Measurements from ENCODE around the gene NENF. TPM values are rescaled to one million over a fixed set of nuclear protein-coding genes. Genes with fewer than 3 reads are reported as not detected.

NENF gene
- total and polyA plus RNA-seq, 2 donors (not counting 1 experiment from before 2014, with no cell fraction given): 10.6 to 20.3 TPM

DNA sequence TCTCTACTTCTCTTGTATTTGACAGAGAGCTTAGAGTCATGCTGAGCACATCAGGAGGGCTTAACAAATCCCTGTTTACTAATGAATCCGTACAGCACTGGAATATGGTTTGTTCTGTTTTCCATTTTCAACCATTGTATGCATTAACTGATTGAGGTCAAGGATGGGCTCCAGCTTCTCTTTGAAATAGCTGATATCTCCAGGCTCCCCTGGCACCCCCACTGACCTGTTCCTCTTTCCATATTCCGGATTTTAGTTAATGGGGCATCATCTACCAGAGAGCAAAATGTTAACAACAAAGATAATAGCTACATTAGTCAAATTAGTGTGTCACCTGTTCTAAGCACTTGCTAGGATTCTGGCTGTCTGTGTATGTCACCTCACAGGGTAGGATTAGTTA lies 57.6 kb downstream of the NENF start:
- CTCF ChIA-PET: interaction anchor here (1.1 to 2.3 kb wide), 2 partner anchors 12 to 292 kb away, joined by 3 to 10 read pairs; no protein-coding TSS in a partner anchor
- intact Hi-C loops (cut with micrococcal nuclease): no loop called here
- Histone ChIP-seq H3K4me3 (ENCODE audit: control extremely low read depth in 1 of 5, extremely low read depth in 1 of 5, insufficient read depth in 1 of 5, low read depth in 2 of 5, low read length in 4 of 5) (no peak overlapping the region), H3K27ac (ENCODE audit: low read length in 2 of 2) (no peak overlapping the region), H3K4me2 (replicated peaks; ENCODE audit: low read depth, low read length, poor library complexity, severe bottlenecking) (no peak overlapping the region), H3K4me1 (ENCODE audit: control insufficient read depth in 2 of 2, insufficient read depth in 2 of 2, low read length in 2 of 2) (no peaks in the 10 kb centered on the region), H4K20me1 (ENCODE audit: control insufficient read depth, insufficient read depth, low read length, poor library complexity, severe bottlenecking) (no peaks in the 10 kb centered on the region), H3K79me2 (ENCODE audit: control insufficient read depth, insufficient read depth, low read length) (no peaks in the 10 kb centered on the region), H3K9me3 (ENCODE audit: control extremely low read depth in 1 of 3, control insufficient read depth in 2 of 3, insufficient read depth in 1 of 3, low read length in 2 of 3) (no peaks in the 10 kb centered on the region), H2AFZ (ENCODE audit: insufficient read depth, low read depth, low read length, poor library complexity, severe bottlenecking) (no peak overlapping the region), H3K27me3 (replicated peaks in 1 of 4; ENCODE audit: control extremely low read depth in 1 of 4, control insufficient read depth in 3 of 4, insufficient read depth in 4 of 4, low read length in 3 of 4) (peaks cover 0 to 4% (median 0%) of the 10 kb centered on the region in 4 experiments), H3K36me3 (replicated peaks in 1 of 2; ENCODE audit: control extremely low read depth in 1 of 2, control insufficient read depth in 1 of 2, extremely low read depth in 1 of 2, insufficient read depth in 2 of 2, low read length in 1 of 2) (no peaks in the 10 kb centered on the region), H3K9ac (ENCODE audit: low read length) (no peak overlapping the region)
- Mint-ChIP-seq H3K27me3 (peaks cover 9% of the 10 kb centered on the region), H3K27ac (no peak overlapping the region), H3K4me1 (no peaks in the 10 kb centered on the region), H3K9me3 (ENCODE audit: insufficient read depth) (no peaks in the 10 kb centered on the region), H3K4me3 (no peak overlapping the region)
- ATAC-seq (ENCODE audit: low read depth) (no peak), DNase-seq (no peak)
- POLR2A ChIA-PET: no interaction called here
- TF ChIP-seq EZH2 (IDR thresholded peaks at IDR 0.05; ENCODE audit: borderline replicate concordance, insufficient read depth, low read depth, low read length, poor library complexity, severe bottlenecking): no peak
- TF ChIP-seq, protein P1, sequence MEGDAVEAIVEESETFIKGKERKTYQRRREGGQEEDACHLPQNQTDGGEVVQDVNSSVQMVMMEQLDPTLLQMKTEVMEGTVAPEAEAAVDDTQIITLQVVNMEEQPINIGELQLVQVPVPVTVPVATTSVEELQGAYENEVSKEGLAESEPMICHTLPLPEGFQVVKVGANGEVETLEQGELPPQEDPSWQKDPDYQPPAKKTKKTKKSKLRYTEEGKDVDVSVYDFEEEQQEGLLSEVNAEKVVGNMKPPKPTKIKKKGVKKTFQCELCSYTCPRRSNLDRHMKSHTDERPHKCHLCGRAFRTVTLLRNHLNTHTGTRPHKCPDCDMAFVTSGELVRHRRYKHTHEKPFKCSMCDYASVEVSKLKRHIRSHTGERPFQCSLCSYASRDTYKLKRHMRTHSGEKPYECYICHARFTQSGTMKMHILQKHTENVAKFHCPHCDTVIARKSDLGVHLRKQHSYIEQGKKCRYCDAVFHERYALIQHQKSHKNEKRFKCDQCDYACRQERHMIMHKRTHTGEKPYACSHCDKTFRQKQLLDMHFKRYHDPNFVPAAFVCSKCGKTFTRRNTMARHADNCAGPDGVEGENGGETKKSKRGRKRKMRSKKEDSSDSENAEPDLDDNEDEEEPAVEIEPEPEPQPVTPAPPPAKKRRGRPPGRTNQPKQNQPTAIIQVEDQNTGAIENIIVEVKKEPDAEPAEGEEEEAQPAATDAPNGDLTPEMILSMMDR (IDR thresholded peaks at IDR 0.05): no peak
- WGBS (ENCODE audit: insufficient coverage): 100% methylated on average over 1 of the region's 2 CpGs

DNA sequence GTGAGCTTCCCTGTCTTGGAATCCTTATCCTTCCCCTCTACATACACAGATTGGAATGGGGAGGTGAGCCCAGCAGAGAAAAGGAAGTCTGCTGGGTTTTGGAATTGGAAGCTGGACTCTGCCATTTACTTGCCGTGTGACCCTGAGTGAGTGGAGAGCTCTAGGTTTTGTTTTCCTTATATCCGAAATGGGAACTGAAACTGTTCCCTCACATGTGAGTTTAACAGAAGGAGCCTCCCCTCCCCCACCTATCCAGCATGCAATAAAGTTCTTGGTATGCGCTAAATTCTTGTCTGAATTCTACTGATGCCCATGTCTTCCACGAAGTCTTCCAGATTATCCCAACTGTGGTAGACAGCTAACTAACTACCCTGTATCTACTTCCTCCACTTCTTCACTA lies 58.7 kb downstream of the NENF start:
- DNase-seq: no peak
- ChIA-PET POLR2A (no interaction called here), CTCF (interaction anchor here (1.1 to 2.3 kb wide), 2 partner anchors 14 to 291 kb away, joined by 3 to 10 read pairs; no protein-coding TSS in a partner anchor)

More for the DNA sequence above, 58.7 kb downstream of the NENF start:
- no peaks in the 10 kb centered on the region for H3K4me1 ChIP-seq (ENCODE audit: control insufficient read depth in 2 of 2, insufficient read depth in 2 of 2, low read length in 2 of 2)
- no peaks in the 10 kb centered on the region for H4K20me1 ChIP-seq (ENCODE audit: control insufficient read depth, insufficient read depth, low read length, poor library complexity, severe bottlenecking)
- H3K4me3 ChIP-seq (ENCODE audit: control extremely low read depth in 1 of 5, extremely low read depth in 1 of 5, insufficient read depth in 1 of 5, low read depth in 2 of 5, low read length in 4 of 5): no peak overlapping the region
- WGBS (ENCODE audit: insufficient coverage): 100% methylated on average over 2 of the region's 4 CpGs
- no peaks in the 10 kb centered on the region for H3K9me3 ChIP-seq (ENCODE audit: control extremely low read depth in 1 of 3, control insufficient read depth in 2 of 3, insufficient read depth in 1 of 3, low read length in 2 of 3)
- H3K4me1 Mint-ChIP-seq: no peaks in the 10 kb centered on the region
- no peak overlapping the region for H3K9ac ChIP-seq (ENCODE audit: low read length)
- TF ChIP-seq EZH2 (IDR thresholded peaks at IDR 0.05; ENCODE audit: borderline replicate concordance, insufficient read depth, low read depth, low read length, poor library complexity, severe bottlenecking): no peak
- TF ChIP-seq, protein P1 (IDR thresholded peaks at IDR 0.05): no peak
- H3K36me3 ChIP-seq (replicated peaks in 1 of 2; ENCODE audit: control extremely low read depth in 1 of 2, control insufficient read depth in 1 of 2, extremely low read depth in 1 of 2, insufficient read depth in 2 of 2, low read length in 1 of 2): no peaks in the 10 kb centered on the region
- H3K27ac Mint-ChIP-seq: no peak overlapping the region
- H3K4me2 ChIP-seq (replicated peaks; ENCODE audit: low read depth, low read length, poor library complexity, severe bottlenecking): no peak overlapping the region
- H3K79me2 ChIP-seq (ENCODE audit: control insufficient read depth, insufficient read depth, low read length): no peaks in the 10 kb centered on the region
- peaks cover 14% of the 10 kb centered on the region for H3K27me3 Mint-ChIP-seq
- ATAC-seq (ENCODE audit: low read depth): no peak
- no peak overlapping the region for H3K4me3 Mint-ChIP-seq
- H3K27ac ChIP-seq (ENCODE audit: low read length in 2 of 2): no peak overlapping the region
- no peak overlapping the region for H2AFZ ChIP-seq (ENCODE audit: insufficient read depth, low read depth, low read length, poor library complexity, severe bottlenecking)
- intact Hi-C loops (cut with micrococcal nuclease): no loop called here
- H3K9me3 Mint-ChIP-seq (ENCODE audit: insufficient read depth): no peaks in the 10 kb centered on the region
- H3K27me3 ChIP-seq (replicated peaks in 1 of 4; ENCODE audit: control extremely low read depth in 1 of 4, control insufficient read depth in 3 of 4, insufficient read depth in 4 of 4, low read length in 3 of 4): peaks cover 0 to 4% (median 0%) of the 10 kb centered on the region in 4 experiments

Other genes with a start within 250 kb of the NENF start
- gene PPP2R5A, start 147.5 kb upstream of the NENF start, total RNA-seq: 41.1 and 43.4 TPM in 2 replicates
- 22.4 and 33.4 TPM in 2 replicates for gene PPP2R5A, start 147.5 kb upstream of the NENF start, polyA plus RNA-seq
- gene PACC1, start 18.0 kb upstream of the NENF start, total RNA-seq: 16.7 and 18.3 TPM in 2 replicates
- 14.4 and 15.9 TPM in 2 replicates for gene PACC1, start 18.0 kb upstream of the NENF start, polyA plus RNA-seq
- gene ATF3, start 175.8 kb downstream of the NENF start, total RNA-seq: 2.7 and 4.5 TPM in 2 replicates
- gene ATF3, start 175.8 kb downstream of the NENF start, polyA plus RNA-seq: 42.3 and 90.0 TPM in 2 replicates